Measurements from ENCODE around the gene AURKB. TPM values are rescaled to one million over a fixed set of nuclear protein-coding genes. Genes with fewer than 3 reads are reported as not detected.

The AURKB gene
- total RNA-seq, 1 donor from 2014 or later, result 7.6 TPM

DNA sequence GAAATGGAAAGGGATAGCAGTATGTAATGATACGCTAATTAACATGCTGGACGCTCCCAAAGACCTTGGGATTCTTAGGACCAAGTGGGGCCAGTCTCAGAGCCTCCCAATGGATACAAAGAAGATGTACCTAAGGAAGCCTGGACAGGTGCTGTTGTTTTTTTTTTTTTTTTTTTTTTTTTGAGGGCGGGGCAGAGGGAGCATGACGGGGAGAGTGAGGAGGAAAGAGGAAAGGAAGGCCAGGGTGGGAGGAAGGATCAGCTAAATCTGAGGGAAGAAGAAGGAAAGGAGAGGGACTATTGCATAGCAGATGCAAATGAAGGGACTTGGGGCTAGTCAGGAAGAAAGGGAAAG is 50.2 kb downstream of the AURKB start:
- Histone ChIP-seq H4K20me1 (ENCODE audit: insufficient read depth, low read length) (peaks cover 37% of the 10 kb centered on the region), H3K9ac (ENCODE audit: low read length) (peak overlapping the region; percentile 100), H3K4me2 (ENCODE audit: low read length) (no peak overlapping the region), H3K79me2 (ENCODE audit: insufficient read depth, low read length) (peaks cover 34% of the 10 kb centered on the region), H3K9me3 (ENCODE audit: insufficient read depth, low read depth, low read length) (no peaks in the 10 kb centered on the region), H3K27me3 (ENCODE audit: insufficient read depth, low read length) (no peaks in the 10 kb centered on the region), H3K27ac (ENCODE audit: low read depth, low read length) (no peak overlapping the region), H3K36me3 (ENCODE audit: insufficient read depth, low read length) (peaks cover 11% of the 10 kb centered on the region), H2AFZ (ENCODE audit: low read depth, low read length) (no peak overlapping the region), H3K4me3 (ENCODE audit: insufficient read depth, low read depth, low read length) (no peak overlapping the region), H3K4me1 (ENCODE audit: insufficient read depth, low read length) (peaks cover 52% of the 10 kb centered on the region)
- Mint-ChIP-seq H3K4me3 (ENCODE audit: unreplicated experiment) (peak overlapping the region; percentile 40), H3K4me1 (ENCODE audit: low read depth, unreplicated experiment) (peaks cover 25% of the 10 kb centered on the region), H3K36me3 (ENCODE audit: low read depth, unreplicated experiment) (peaks cover 2% of the 10 kb centered on the region), H3K27me3 (ENCODE audit: low read depth, unreplicated experiment) (no peaks in the 10 kb centered on the region), H3K9me3 (ENCODE audit: unreplicated experiment) (no peaks in the 10 kb centered on the region), H3K27ac (ENCODE audit: unreplicated experiment) (no peak overlapping the region)
- TF ChIP-seq EZH2 (IDR thresholded peaks at IDR 0.05; ENCODE audit: insufficient read depth, low read length), result no peak
- TF ChIP-seq, protein P1, sequence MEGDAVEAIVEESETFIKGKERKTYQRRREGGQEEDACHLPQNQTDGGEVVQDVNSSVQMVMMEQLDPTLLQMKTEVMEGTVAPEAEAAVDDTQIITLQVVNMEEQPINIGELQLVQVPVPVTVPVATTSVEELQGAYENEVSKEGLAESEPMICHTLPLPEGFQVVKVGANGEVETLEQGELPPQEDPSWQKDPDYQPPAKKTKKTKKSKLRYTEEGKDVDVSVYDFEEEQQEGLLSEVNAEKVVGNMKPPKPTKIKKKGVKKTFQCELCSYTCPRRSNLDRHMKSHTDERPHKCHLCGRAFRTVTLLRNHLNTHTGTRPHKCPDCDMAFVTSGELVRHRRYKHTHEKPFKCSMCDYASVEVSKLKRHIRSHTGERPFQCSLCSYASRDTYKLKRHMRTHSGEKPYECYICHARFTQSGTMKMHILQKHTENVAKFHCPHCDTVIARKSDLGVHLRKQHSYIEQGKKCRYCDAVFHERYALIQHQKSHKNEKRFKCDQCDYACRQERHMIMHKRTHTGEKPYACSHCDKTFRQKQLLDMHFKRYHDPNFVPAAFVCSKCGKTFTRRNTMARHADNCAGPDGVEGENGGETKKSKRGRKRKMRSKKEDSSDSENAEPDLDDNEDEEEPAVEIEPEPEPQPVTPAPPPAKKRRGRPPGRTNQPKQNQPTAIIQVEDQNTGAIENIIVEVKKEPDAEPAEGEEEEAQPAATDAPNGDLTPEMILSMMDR (IDR thresholded peaks at IDR 0.05; ENCODE audit: insufficient read depth, low read depth, low read length), result no peak
- no peak for DNase-seq (ENCODE audit: low read depth)
- FAIRE-seq, result no peak

DNA sequence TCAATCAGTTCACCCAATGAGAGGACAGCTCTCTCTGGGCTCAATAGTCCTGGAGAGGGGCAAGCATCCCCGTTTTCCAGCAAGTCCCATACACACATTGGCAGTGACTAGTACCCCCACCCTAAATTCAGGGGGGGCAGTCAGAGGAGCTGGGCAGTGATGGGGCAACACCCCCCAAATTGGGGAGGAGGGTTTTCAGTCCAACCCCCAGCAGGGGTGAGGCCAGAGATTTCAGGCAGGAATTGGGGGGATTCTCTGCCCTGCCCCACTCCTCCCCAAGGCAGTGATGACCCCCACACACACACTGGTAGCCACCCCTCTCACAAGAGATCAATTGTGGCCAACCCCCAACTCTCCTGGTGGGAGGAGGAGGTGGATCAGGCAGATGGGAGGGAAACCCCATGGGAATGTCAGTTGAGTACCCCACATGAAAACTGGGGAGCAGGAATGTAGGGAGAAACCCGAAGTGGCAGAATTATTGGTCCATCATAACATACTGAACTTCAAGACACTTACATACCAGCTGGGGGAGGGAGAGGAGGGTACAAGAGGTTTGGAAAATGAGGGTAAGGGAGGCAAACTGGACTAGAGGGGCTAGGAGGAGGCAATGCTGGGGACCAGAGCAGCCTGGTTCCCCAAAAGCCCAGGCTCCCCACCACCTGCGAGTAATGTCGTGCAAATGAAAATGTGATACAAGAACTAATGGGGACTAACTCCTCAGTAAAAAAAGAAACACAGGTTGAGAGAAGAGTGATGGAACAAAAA is 50.7 kb downstream of the AURKB start:
- no peak for FAIRE-seq
- Histone ChIP-seq H3K27ac (ENCODE audit: low read depth, low read length) (no peak overlapping the region), H3K4me1 (ENCODE audit: insufficient read depth, low read length) (peaks cover 53% of the 10 kb centered on the region), H3K4me3 (ENCODE audit: insufficient read depth, low read depth, low read length) (no peak overlapping the region), H3K36me3 (ENCODE audit: insufficient read depth, low read length) (peaks cover 11% of the 10 kb centered on the region), H2AFZ (ENCODE audit: low read depth, low read length) (no peak overlapping the region), H4K20me1 (ENCODE audit: insufficient read depth, low read length) (peaks cover 37% of the 10 kb centered on the region), H3K9ac (ENCODE audit: low read length) (peak overlapping the region; percentile 9), H3K27me3 (ENCODE audit: insufficient read depth, low read length) (no peaks in the 10 kb centered on the region), H3K9me3 (ENCODE audit: insufficient read depth, low read depth, low read length) (no peaks in the 10 kb centered on the region), H3K79me2 (ENCODE audit: insufficient read depth, low read length) (peaks cover 34% of the 10 kb centered on the region), H3K4me2 (ENCODE audit: low read length) (no peak overlapping the region)
- Mint-ChIP-seq H3K4me3 (ENCODE audit: unreplicated experiment) (peak overlapping the region; percentile 16), H3K4me1 (ENCODE audit: low read depth, unreplicated experiment) (peaks cover 26% of the 10 kb centered on the region), H3K27me3 (ENCODE audit: low read depth, unreplicated experiment) (no peaks in the 10 kb centered on the region), H3K9me3 (ENCODE audit: unreplicated experiment) (no peaks in the 10 kb centered on the region), H3K36me3 (ENCODE audit: low read depth, unreplicated experiment) (peaks cover 2% of the 10 kb centered on the region), H3K27ac (ENCODE audit: unreplicated experiment) (no peak overlapping the region)
- TF ChIP-seq, protein P1 (IDR thresholded peaks at IDR 0.05; ENCODE audit: insufficient read depth, low read depth, low read length), result no peak
- TF ChIP-seq EZH2 (IDR thresholded peaks at IDR 0.05; ENCODE audit: insufficient read depth, low read length), result no peak
- no peak for DNase-seq (ENCODE audit: low read depth)

DNA sequence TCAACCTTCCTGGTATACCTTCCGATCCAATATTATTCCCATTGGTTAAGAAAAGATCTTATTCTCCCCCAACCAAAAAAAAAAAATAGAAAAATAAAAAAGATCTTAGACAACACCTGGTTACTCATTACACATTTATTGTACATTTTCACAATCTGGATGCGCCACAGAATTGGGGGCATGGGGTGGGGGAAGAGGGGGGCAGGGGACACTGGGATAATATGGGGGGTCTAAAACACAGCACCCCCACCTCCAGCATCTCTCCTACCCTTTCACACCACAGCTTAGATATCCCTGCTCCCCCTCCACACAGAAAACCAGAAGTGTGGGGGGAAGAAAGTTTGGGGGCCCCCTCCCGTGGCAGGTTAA is 51.4 kb downstream of the AURKB start:
- Mint-ChIP-seq H3K4me3 (ENCODE audit: unreplicated experiment) (no peak overlapping the region), H3K27me3 (ENCODE audit: low read depth, unreplicated experiment) (no peaks in the 10 kb centered on the region), H3K4me1 (ENCODE audit: low read depth, unreplicated experiment) (peaks cover 27% of the 10 kb centered on the region), H3K9me3 (ENCODE audit: unreplicated experiment) (no peaks in the 10 kb centered on the region), H3K27ac (ENCODE audit: unreplicated experiment) (peak overlapping the region; percentile 36), H3K36me3 (ENCODE audit: low read depth, unreplicated experiment) (peaks cover 2% of the 10 kb centered on the region)
- peaks cover 34% of the 10 kb centered on the region for H3K79me2 ChIP-seq (ENCODE audit: insufficient read depth, low read length)
- H4K20me1 ChIP-seq (ENCODE audit: insufficient read depth, low read length), result peaks cover 37% of the 10 kb centered on the region
- no peak for FAIRE-seq
- no peak overlapping the region for H3K4me2 ChIP-seq (ENCODE audit: low read length)
- no peak for TF ChIP-seq EZH2 (IDR thresholded peaks at IDR 0.05; ENCODE audit: insufficient read depth, low read length)
- TF ChIP-seq, protein P1 (IDR thresholded peaks at IDR 0.05; ENCODE audit: insufficient read depth, low read depth, low read length), result no peak
- DNase-seq (ENCODE audit: low read depth), result no peak
- peaks cover 52% of the 10 kb centered on the region for H3K4me1 ChIP-seq (ENCODE audit: insufficient read depth, low read length)
- H3K36me3 ChIP-seq (ENCODE audit: insufficient read depth, low read length), result peaks cover 11% of the 10 kb centered on the region
- no peak overlapping the region for H3K4me3 ChIP-seq (ENCODE audit: insufficient read depth, low read depth, low read length)
- H3K27ac ChIP-seq (ENCODE audit: low read depth, low read length), result no peak overlapping the region
- no peak overlapping the region for H2AFZ ChIP-seq (ENCODE audit: low read depth, low read length)
- H3K9ac ChIP-seq (ENCODE audit: low read length), result no peak overlapping the region
- H3K27me3 ChIP-seq (ENCODE audit: insufficient read depth, low read length), result no peaks in the 10 kb centered on the region
- H3K9me3 ChIP-seq (ENCODE audit: insufficient read depth, low read depth, low read length), result no peaks in the 10 kb centered on the region
